Measurements from ENCODE around the gene CKAP2L.
A peak's percentile ranks its signal among the peaks of the same experiment; 100 is the strongest.

Gene CKAP2L

GRCh38 chr2:112794131-112794733, 29.8 kb upstream of the CKAP2L start:
- DNase-seq (ENCODE audit: low read depth) = peak; percentile 89

GRCh38 chr2:112793449-112793978, 29.1 kb upstream of the CKAP2L start:
- no peak overlapping the region for H3K4me3 ChIP-seq (ENCODE audit: low read depth, low read length)
- no peak for DNase-seq (ENCODE audit: low read depth)

More at GRCh38 chr2:112794131-112794733, 29.8 kb upstream of the CKAP2L start:
- H3K4me3 ChIP-seq (ENCODE audit: low read depth, low read length) = no peak overlapping the region

DNA sequence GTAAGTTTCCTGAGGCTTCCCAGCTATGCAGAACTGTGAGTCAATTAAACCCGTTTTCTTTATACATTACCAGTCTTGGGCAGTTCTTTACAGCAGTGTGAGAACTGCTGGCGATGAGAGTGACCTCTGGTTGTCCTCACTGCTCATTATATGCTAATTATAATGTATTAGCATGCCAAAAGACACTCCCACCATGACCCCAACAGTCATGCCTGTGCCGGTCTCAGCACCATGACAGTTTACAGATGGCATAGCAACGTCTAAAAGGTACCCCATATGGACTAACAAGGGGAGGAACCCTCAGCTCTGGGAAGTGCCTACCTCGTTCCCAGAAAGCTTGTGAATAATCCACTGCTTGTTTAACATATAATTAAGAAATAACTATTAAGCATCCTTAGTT, 28.0 kb upstream of the CKAP2L start:
- no peak overlapping the region for H3K4me3 ChIP-seq (ENCODE audit: low read depth, low read length)
- no peak for DNase-seq (ENCODE audit: low read depth)

DNA sequence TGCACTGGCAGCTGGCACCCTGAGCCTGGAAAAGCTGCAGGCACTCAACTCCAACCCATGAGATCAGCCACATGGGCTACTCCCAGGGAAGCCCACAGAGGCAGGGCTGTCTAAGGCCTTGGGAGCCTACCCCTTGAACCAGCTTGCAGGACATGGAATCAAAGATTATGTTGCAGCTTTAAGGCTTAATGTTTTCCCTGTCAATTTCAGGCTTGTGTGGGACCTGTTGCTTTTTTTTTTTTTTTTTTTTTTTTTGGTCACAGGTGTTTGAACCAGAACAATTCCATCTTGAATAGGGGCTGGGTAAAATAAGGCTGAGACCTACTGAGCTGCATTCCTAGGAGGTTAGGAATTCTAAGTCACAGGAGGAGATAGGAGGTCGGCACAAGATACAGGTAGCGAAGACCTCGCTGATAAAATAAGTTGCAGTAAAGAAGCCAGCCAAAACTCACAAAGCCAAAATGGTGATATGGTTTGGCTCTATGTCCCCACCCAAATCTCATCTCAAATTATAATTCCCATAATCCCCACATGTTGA, 27.4 kb upstream of the CKAP2L start:
- no peak overlapping the region for H3K4me3 ChIP-seq (ENCODE audit: low read depth, low read length)
- DNase-seq (ENCODE audit: low read depth) = no peak

GRCh38 chr2:112791019-112791418, 26.6 kb upstream of the CKAP2L start:
- DNase-seq (ENCODE audit: low read depth) = no peak

GRCh38 chr2:112790305-112790704, 25.9 kb upstream of the CKAP2L start:
- DNase-seq (ENCODE audit: low read depth) = no peak
- H3K4me3 ChIP-seq (ENCODE audit: low read depth, low read length) = no peak overlapping the region

More at GRCh38 chr2:112791019-112791418, 26.6 kb upstream of the CKAP2L start:
- no peak overlapping the region for H3K4me3 ChIP-seq (ENCODE audit: low read depth, low read length)

DNA sequence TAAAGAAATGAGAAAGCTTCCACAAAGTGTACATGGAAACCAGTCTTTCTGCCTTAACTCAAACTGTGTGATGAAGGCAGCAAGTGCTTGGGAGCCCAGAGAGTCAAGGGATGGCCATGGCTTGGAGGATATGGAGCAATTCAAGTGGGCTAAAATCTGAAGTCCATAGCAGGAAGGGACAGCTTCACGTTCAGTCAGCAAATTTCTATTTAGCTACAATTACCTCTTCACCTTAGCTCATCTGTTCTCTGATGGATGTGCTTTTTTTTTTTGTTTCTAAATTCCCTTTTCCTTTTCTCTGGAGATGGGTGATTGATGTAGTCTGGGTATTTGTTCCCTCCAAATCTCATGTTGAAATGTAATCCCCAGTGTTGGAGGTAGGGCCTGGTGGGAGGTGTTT, 24.8 kb upstream of the CKAP2L start:
- no peak for DNase-seq (ENCODE audit: low read depth)

DNA sequence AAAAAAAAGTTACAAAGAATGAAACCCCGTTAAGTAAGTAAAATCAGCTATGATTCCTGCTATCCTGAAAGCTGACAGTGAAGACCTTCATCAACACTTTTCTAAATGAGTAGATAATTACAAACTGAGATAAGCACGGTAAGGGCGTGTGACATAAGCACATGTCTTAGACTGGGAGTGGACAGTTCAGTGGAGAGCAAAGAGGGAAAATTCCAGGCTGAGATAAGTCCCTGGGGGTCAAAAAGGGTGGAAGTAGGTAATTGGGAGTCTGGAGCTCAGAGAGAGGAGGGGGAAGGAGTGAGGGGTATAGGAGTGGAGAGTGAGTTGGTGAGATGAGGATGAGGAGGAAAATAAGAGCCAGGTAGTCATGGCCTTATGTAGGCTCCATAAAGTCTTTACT, 24.2 kb upstream of the CKAP2L start:
- DNase-seq (ENCODE audit: low read depth) = no peak
- no peak overlapping the region for H3K4me3 ChIP-seq (ENCODE audit: low read depth, low read length)

More for the DNA sequence above, 24.8 kb upstream of the CKAP2L start:
- H3K4me3 ChIP-seq (ENCODE audit: low read depth, low read length) = no peak overlapping the region

- DNase-seq (ENCODE audit: low read depth) = no peak
- H3K4me3 ChIP-seq (ENCODE audit: low read depth, low read length) = no peak overlapping the region
These were observed 23.5 kb upstream of the CKAP2L start for GRCh38 chr2:112787729-112788393.

DNA sequence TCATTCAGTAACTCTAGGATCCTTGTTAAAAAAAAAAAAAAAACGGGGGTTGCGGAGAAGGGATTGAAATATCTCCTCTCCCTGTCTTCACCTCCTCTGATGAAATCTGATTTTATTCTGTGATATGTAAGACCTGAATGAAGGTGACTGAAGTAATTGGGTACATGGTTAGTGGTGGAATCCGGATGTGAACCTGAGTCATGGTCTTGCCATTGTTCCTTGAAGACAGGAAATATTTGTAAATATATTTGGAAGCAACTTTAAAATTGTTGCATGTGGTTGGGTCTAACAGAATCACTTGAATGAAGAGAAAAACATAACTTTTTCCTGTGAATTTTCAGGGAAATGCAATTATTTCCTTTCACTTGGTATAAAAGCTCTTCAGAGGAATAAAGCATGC, 22.9 kb upstream of the CKAP2L start:
- H3K4me3 ChIP-seq (ENCODE audit: low read depth, low read length) = no peak overlapping the region
- no peak for DNase-seq (ENCODE audit: low read depth)

DNA sequence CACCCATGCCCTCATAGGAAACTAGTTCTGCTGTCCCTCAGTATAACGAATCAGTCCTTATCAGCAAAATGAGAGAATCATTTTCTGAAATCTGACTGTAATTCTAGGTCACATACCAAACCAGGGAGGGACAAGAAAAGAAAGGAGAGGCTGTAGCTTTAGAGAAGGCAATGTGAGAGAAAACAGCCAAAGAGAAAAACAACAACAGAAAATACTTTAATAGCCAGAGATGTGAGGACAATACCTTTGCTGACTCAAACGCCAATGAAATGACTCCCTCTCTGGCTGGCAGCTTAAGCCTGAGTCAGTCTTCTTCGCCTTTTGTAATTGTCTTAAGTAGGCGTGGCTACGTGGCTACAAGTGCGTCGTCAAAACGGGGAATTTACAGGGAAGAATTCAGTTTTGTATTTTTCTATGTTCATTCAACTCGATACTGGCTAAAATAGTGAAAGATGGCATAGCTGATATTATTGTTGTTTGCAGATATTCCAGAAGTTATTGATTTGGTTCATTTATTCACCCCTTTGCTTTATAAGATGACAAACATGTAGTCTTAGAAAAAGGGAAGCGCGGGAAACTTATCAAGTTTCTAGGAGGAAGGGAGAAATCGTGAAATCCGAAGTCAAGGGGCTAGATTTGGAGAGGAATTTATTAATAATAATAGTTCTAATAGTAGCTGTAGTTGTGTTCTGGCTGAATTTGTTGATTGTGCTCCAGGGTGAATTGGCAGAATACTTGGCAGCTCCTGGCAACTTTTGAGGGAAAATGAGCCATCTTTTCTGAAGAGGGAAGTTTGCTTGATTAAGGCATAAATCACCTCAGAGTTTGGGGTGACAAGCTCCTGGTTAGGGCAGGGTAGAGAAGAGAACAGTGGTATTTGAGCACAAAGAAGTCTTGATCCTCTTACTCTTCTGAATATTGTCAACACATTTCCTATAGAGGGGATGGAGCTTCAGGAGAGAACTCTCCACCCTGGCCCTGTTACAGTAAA, 20.1 kb upstream of the CKAP2L start, which contains the start of gene IL1A:
TSS of gene IL1A (minus strand) at position 295 of the 991 bp plus-strand sequence. CDS start 723 bp downstream, outside the sequence.
- no peak within 1 kb of the TSS for H3K4me3 ChIP-seq (ENCODE audit: low read depth, low read length)

DNA sequence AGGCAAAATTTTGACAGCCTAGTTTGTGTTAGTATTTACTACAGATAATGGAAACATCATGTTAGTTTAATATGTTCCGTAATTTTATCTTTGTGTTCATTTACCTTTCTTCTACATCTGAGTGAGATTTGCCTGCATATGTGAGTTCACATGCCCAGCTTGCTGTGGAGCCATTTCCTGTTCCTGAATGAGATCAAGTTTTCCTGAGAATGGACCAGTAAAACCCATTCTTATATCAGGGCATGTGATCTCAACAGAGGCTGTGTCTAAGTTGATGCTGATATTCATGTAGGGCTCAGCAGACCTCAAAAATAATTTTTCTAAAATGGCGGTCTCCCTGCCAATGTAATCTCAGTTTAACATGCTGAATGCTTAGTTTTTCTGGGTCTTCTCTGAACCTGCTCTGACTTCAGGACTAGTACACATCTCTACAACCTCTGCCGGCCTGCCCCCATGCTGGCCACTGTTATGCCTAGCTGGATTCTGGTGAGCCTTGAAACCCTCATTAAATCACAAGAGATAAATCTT, 18.8 kb upstream of the CKAP2L start:
- no peak for DNase-seq (ENCODE audit: low read depth)
- H3K4me3 ChIP-seq (ENCODE audit: low read depth, low read length) = no peak overlapping the region

More for the DNA sequence above, 20.1 kb upstream of the CKAP2L start, which contains the start of gene IL1A:
- DNase-seq (ENCODE audit: low read depth) = no peak

GRCh38 chr2:112782234-112782799, 17.9 kb upstream of the CKAP2L start:
- no peak for DNase-seq (ENCODE audit: low read depth)

DNA sequence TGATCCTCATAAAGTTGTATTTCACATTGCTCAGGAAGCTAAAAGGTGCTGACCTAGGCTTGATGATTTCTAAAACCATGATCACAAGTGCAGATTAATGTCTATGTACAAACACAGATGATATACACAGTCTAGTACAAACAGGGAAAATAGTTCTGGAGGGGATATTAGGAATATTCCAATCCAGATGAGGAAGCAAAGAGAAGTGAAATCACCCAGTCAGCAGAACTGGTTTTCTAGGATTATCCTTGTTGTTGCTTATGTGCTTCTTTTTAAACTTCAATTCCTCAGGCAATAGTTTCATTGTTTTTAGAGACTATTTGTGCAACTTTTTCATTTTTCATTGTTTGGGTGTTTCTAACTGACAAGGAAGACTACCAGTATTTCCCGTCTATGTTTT, 15.2 kb upstream of the CKAP2L start:
- no peak overlapping the region for H3K4me3 ChIP-seq (ENCODE audit: low read depth, low read length)
- no peak for DNase-seq (ENCODE audit: low read depth)

More at GRCh38 chr2:112782234-112782799, 17.9 kb upstream of the CKAP2L start:
- H3K4me3 ChIP-seq (ENCODE audit: low read depth, low read length) = no peak overlapping the region

DNA sequence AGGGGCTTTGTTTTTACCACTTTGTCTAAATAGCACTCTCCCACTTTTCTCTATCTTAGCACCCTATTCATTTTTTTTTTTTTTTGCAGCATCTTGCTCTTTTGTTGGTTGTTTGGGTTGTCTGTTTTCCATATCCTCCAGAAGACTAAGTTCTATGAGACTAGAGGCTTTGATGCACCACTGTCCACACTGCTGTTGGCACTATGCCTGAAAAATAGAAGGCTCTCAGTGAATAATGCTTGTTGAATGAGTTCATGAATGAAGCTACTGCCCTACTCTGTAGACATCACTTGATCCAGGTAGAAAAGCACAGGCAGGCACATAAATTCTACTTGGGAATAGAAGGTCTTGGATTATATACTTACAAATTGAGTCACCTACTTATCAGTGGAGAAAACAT, 12.6 kb upstream of the CKAP2L start:
- no peak overlapping the region for H3K4me3 ChIP-seq (ENCODE audit: low read depth, low read length)
- no peak for DNase-seq (ENCODE audit: low read depth)

DNA sequence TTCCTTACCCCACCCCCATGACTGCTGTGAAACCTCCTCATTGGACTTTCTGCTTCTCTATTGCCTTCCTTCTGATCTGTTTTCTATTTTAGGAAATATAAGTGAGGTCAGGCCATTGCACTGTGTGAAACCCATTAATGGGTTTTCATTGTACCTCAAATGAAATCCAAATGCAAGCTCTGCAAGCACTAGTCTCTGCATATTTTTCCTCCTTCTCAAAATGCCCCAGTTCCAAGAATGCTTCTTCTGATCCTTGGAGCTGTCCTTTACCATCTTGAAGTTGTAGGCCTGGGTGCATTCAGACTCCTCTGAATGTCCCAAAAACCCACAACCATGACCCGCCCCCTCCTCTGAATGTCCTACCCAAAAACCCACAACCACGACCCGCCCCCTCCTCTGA, 11.7 kb upstream of the CKAP2L start:
- H3K4me3 ChIP-seq (ENCODE audit: low read depth, low read length) = no peak overlapping the region
- no peak for DNase-seq (ENCODE audit: low read depth)

- H3K4me3 ChIP-seq (ENCODE audit: low read depth, low read length) = no peak overlapping the region
- no peak for DNase-seq (ENCODE audit: low read depth)
These were observed 10.3 kb upstream of the CKAP2L start for GRCh38 chr2:112774536-112775285.

GRCh38 chr2:112773556-112773955, 9.1 kb upstream of the CKAP2L start:
- DNase-seq (ENCODE audit: low read depth) = no peak
- no peak overlapping the region for H3K4me3 ChIP-seq (ENCODE audit: low read depth, low read length)
